VCaP (cell line): ENCODE measurements around the gene ZNF3.

Source experiments
- H3K27ac ChIP-seq: fragments of 450-650 bp; 2 replicates; pipeline ENCODE4 v1.5.1; 2017
- CTCF ChIP-seq: fragments of 450-650 bp; conservative IDR thresholded peaks from 2 replicates; pipeline ENCODE4 v1.5.1; 2017; ENCODE audit warnings: mild to moderate bottlenecking, moderate library complexity

ZNF3 gene

GRCh38 chr7:100089458-100090196, 8.1 kb upstream of the ZNF3 start:
- no peak for TF ChIP-seq CTCF
- H3K27ac ChIP-seq = peak overlapping the region; percentile 93

- peak within 1 kb of the TSS; percentile 93 for H3K27ac ChIP-seq
- no peak for TF ChIP-seq CTCF
Measured at GRCh38 chr7:100088621-100089457, 7.3 kb upstream of the ZNF3 start, which contains the start of gene COPS6. TSS of gene COPS6 (plus strand) at chr7:100088969. CDS start at chr7:100088991, 22 bp downstream.

GRCh38 chr7:100088095-100088620, 6.6 kb upstream of the ZNF3 start:
- H3K27ac ChIP-seq = peak overlapping the region; percentile 93
- no peak for TF ChIP-seq CTCF

GRCh38 chr7:100087055-100087750, 5.7 kb upstream of the ZNF3 start:
- TF ChIP-seq CTCF = no peak
- H3K27ac ChIP-seq = peak overlapping the region; percentile 93

GRCh38 chr7:100085515-100085914, 4.0 kb upstream of the ZNF3 start:
- no peak for TF ChIP-seq CTCF

GRCh38 chr7:100082978-100083377, 1.5 kb upstream of the ZNF3 start:
- H3K27ac ChIP-seq = peak overlapping the region; percentile 98
- TF ChIP-seq CTCF = no peak

More at GRCh38 chr7:100085515-100085914, 4.0 kb upstream of the ZNF3 start:
- H3K27ac ChIP-seq = no peak overlapping the region
